Measurements from ENCODE around the gene RIIAD1. TPM values are rescaled to one million over a fixed set of nuclear protein-coding genes. Genes with fewer than 3 reads are reported as not detected.

The RIIAD1 gene
- polyA plus RNA-seq, 1 of the 3 experiments (the other 2 are of a cell fraction): not detected

DNA sequence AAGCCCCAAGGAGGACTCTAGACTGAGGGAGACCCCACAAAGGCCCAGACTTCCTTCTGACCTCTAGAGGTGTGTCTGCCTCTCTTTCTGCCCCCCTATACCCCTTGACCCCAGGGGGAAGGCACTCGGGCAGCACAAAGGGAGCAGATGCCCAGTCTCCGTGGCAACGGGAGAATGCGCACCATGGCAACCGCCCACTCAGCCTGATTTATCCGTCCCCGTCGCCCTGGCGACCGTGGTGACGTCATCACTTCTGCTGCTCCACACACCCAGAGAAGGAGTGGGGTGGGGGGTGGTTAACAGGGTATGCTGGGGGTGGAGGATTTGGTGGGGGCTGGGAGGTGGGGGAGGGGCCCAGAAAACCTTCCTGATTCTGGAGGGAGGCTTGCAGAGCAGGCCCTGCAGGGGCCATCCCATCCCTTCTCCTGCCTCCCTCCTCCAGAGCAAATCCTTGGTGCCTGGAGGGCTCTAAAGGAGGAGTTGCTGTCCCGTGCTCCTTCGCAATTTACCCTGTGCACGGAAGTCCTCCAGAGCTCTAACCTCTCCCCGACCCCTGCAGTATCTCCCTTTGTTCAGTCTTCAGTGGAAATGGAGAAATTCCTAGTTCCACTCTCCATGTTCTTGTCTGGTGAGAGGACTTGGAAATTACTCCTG is 11.0 kb upstream of the RIIAD1 start (continued):
- TF ChIP-seq RFX5 (IDR thresholded peaks at IDR 0.05; ENCODE audit: low read length): peak; percentile 47; the same call in 1 of the 2 replicates
- TF ChIP-seq MEF2A (IDR thresholded peaks at IDR 0.05; ENCODE audit: borderline replicate concordance, low read depth): no peak
- TF ChIP-seq, protein P1, sequence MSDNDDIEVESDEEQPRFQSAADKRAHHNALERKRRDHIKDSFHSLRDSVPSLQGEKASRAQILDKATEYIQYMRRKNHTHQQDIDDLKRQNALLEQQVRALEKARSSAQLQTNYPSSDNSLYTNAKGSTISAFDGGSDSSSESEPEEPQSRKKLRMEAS (IDR thresholded peaks at IDR 0.05; ENCODE audit: low read depth): no peak
- no peak for TF ChIP-seq NRF1 (IDR thresholded peaks at IDR 0.05; ENCODE audit: low read depth, low read length)
- no peak for TF ChIP-seq YY1 (IDR thresholded peaks at IDR 0.05; ENCODE audit: low read depth)
- no peak for TF ChIP-seq TAF1 (IDR thresholded peaks at IDR 0.05; ENCODE audit: borderline replicate concordance, low read depth, low read length)
- TF ChIP-seq, protein P2, sequence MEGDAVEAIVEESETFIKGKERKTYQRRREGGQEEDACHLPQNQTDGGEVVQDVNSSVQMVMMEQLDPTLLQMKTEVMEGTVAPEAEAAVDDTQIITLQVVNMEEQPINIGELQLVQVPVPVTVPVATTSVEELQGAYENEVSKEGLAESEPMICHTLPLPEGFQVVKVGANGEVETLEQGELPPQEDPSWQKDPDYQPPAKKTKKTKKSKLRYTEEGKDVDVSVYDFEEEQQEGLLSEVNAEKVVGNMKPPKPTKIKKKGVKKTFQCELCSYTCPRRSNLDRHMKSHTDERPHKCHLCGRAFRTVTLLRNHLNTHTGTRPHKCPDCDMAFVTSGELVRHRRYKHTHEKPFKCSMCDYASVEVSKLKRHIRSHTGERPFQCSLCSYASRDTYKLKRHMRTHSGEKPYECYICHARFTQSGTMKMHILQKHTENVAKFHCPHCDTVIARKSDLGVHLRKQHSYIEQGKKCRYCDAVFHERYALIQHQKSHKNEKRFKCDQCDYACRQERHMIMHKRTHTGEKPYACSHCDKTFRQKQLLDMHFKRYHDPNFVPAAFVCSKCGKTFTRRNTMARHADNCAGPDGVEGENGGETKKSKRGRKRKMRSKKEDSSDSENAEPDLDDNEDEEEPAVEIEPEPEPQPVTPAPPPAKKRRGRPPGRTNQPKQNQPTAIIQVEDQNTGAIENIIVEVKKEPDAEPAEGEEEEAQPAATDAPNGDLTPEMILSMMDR (IDR thresholded peaks at IDR 0.05): no peak
- TF ChIP-seq, protein P3, sequence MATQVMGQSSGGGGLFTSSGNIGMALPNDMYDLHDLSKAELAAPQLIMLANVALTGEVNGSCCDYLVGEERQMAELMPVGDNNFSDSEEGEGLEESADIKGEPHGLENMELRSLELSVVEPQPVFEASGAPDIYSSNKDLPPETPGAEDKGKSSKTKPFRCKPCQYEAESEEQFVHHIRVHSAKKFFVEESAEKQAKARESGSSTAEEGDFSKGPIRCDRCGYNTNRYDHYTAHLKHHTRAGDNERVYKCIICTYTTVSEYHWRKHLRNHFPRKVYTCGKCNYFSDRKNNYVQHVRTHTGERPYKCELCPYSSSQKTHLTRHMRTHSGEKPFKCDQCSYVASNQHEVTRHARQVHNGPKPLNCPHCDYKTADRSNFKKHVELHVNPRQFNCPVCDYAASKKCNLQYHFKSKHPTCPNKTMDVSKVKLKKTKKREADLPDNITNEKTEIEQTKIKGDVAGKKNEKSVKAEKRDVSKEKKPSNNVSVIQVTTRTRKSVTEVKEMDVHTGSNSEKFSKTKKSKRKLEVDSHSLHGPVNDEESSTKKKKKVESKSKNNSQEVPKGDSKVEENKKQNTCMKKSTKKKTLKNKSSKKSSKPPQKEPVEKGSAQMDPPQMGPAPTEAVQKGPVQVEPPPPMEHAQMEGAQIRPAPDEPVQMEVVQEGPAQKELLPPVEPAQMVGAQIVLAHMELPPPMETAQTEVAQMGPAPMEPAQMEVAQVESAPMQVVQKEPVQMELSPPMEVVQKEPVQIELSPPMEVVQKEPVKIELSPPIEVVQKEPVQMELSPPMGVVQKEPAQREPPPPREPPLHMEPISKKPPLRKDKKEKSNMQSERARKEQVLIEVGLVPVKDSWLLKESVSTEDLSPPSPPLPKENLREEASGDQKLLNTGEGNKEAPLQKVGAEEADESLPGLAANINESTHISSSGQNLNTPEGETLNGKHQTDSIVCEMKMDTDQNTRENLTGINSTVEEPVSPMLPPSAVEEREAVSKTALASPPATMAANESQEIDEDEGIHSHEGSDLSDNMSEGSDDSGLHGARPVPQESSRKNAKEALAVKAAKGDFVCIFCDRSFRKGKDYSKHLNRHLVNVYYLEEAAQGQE (IDR thresholded peaks at IDR 0.05; ENCODE audit: low read depth, low read length): no peak
- TF ChIP-seq, protein P4, sequence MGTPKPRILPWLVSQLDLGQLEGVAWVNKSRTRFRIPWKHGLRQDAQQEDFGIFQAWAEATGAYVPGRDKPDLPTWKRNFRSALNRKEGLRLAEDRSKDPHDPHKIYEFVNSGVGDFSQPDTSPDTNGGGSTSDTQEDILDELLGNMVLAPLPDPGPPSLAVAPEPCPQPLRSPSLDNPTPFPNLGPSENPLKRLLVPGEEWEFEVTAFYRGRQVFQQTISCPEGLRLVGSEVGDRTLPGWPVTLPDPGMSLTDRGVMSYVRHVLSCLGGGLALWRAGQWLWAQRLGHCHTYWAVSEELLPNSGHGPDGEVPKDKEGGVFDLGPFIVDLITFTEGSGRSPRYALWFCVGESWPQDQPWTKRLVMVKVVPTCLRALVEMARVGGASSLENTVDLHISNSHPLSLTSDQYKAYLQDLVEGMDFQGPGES (IDR thresholded peaks at IDR 0.05; ENCODE audit: low read depth, low read length): no peak
- TF ChIP-seq FOXJ3 (CRISPR knock-in tag; IDR thresholded peaks at IDR 0.05): no peak

DNA sequence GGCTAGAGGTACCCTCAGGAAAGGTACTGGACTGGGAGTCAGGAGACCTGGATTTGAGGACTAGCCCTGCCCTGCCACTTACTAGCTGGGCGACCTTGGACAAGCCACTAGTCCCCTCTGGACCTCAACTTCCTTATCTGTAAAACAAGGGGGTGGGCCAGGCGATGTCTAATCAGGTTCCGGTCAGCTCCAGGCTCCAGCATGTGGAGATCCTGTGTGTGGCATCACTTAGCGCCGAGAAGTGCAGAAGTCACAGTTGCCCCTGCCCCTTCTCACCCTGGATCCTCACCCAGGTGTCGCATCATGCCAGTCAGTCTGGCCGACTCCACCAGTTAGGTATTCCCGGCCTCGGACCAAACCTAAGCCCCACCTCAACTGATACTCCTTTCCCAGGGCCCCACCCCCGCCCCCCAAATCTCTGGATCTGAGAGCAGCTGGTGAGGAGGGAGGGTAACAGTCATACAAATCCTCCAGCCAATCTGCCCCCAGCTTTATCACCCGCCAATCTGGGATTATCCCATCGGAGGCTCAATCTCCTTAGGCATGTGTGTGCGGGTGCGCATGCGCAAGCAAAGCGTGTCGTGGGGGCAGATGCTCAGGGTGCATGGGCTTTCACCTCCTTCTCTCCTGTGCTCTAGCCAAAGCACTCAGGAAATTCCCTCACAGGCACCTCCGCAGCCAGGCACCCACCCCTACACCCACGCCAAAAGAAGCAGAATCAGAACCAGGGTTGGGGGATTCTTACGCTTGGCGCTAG is 10.1 kb upstream of the RIIAD1 start:
- Histone ChIP-seq H3K4me1 (ENCODE audit: control insufficient read depth in 1 of 2, insufficient read depth in 2 of 2, low read depth in 1 of 2, low read length in 1 of 2) (peaks cover 0 to 42% of the 10 kb centered on the region in 2 experiments; a peak in 1 of 4 replicates), H4K20me1 (ENCODE audit: insufficient read depth) (no peaks in the 10 kb centered on the region), H3K9me3 (no peaks in the 10 kb centered on the region), H3F3A (replicated peaks; ENCODE audit: insufficient read depth) (no peaks in the 10 kb centered on the region), H3K4me3 (ENCODE audit: low read depth in 2 of 2, low read length in 1 of 2) (no peak overlapping the region), H3K9me2 (no peaks in the 10 kb centered on the region), H3K9ac (no peak overlapping the region), H2AFZ (ENCODE audit: low read depth) (no peak overlapping the region), H3K79me2 (ENCODE audit: insufficient read depth) (no peaks in the 10 kb centered on the region), H3K27me3 (ENCODE audit: insufficient read depth) (peaks cover 13% of the 10 kb centered on the region), H3K36me3 (replicated peaks in 1 of 2; ENCODE audit: control insufficient read depth in 1 of 2, insufficient read depth in 2 of 2, low read length in 1 of 2) (no peaks in the 10 kb centered on the region), H3K27ac (ENCODE audit: low read depth in 2 of 2, low read length in 1 of 2) (peak overlapping the region in 1 of 2 experiments; percentile 79; a peak in 2 of 4 replicates), H3K4me2 (no peak overlapping the region)
- ChIA-PET POLR2A (interaction anchor here (1.3 kb wide), 1 partner anchor 9 kb away, joined by 4 read pairs; no protein-coding TSS in a partner anchor), CTCF (interaction anchor here (1.2 to 7.1 kb wide), 3 partner anchors 17 to 23 kb away, joined by 5 to 64 read pairs (median 13); no protein-coding TSS in a partner anchor)
- 84% methylated on average over 14 of the region's 21 CpGs for WGBS (ENCODE audit: low lambda C conversion rate)
- no peak for DNase-seq
- no peak for TF ChIP-seq FOXM1 (IDR thresholded peaks at IDR 0.05; ENCODE audit: low read depth)
- TF ChIP-seq, protein P1 (IDR thresholded peaks at IDR 0.05; ENCODE audit: low read depth): no peak
- TF ChIP-seq MXI1 (IDR thresholded peaks at IDR 0.05; ENCODE audit: low read depth, low read length): no peak
- TF ChIP-seq TEAD4 (IDR thresholded peaks at IDR 0.05; ENCODE audit: borderline replicate concordance, insufficient read depth): no peak
- no peak for TF ChIP-seq RAD21 (IDR thresholded peaks at IDR 0.05; ENCODE audit: low read length)
- no peak for TF ChIP-seq MEF2A (IDR thresholded peaks at IDR 0.05; ENCODE audit: borderline replicate concordance, low read depth)
- TF ChIP-seq, protein P5, sequence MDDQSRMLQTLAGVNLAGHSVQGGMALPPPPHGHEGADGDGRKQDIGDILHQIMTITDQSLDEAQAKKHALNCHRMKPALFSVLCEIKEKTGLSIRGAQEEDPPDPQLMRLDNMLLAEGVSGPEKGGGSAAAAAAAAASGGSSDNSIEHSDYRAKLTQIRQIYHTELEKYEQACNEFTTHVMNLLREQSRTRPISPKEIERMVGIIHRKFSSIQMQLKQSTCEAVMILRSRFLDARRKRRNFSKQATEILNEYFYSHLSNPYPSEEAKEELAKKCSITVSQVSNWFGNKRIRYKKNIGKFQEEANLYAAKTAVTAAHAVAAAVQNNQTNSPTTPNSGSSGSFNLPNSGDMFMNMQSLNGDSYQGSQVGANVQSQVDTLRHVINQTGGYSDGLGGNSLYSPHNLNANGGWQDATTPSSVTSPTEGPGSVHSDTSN (IDR thresholded peaks at IDR 0.05): no peak
- TF ChIP-seq, protein P6, sequence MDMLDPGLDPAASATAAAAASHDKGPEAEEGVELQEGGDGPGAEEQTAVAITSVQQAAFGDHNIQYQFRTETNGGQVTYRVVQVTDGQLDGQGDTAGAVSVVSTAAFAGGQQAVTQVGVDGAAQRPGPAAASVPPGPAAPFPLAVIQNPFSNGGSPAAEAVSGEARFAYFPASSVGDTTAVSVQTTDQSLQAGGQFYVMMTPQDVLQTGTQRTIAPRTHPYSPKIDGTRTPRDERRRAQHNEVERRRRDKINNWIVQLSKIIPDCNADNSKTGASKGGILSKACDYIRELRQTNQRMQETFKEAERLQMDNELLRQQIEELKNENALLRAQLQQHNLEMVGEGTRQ (IDR thresholded peaks at IDR 0.05; ENCODE audit: borderline replicate concordance, low read depth, low read length): no peak
- no peak; the same call in 1 of the 2 replicates for TF ChIP-seq GATA2 (CRISPR knock-in tag; IDR thresholded peaks at IDR 0.05)
- TF ChIP-seq NRF1 (IDR thresholded peaks at IDR 0.05; ENCODE audit: low read depth, low read length): no peak

All from SK-N-SH (cell line).